H1 (cell line): ENCODE data around the gene LAMA3. TPM values are rescaled to one million over a fixed set of nuclear protein-coding genes. Genes with fewer than 3 reads are reported as not detected.

ENCODE experiments used
- CTCF ChIA-PET: fragments of 300-600 bp; sonication (Branson Sonifier 250); formaldehyde crosslinking; loops from one replicate; lab custom pipeline; 2021; ENCODE audit not compliant: partially characterized antibody; lab: Charles Lee
- POLR2A ChIA-PET: fragments of 300-600 bp; sonication (Branson Sonifier 250); formaldehyde crosslinking; loops from one replicate; lab custom pipeline; 2021; ENCODE audit warnings: inconsistent platforms; ENCODE audit not compliant: partially characterized antibody; lab: Charles Lee
- DNase-seq, 2 experiments: peaks; one replicate each; pipeline versions ENCODE4 v3.0.0 to v3.0.0-alpha.2; 2010 to 2022; ENCODE audit warnings: low spot score in 2 of 2, low read depth in 1 of 2, mixed read lengths in 1 of 2
- FAIRE-seq: peaks from 2 replicates; lab custom pipeline; 2011; peaks lifted over from hg19 to GRCh38; lab: Jason Lieb, UNC
- H2AFZ ChIP-seq: 2 replicates; pipeline ENCODE4 v1.8.1; 2012; ENCODE audit warnings: low read length, inconsistent platforms
- H2AK5ac ChIP-seq: 2 replicates; pipeline ENCODE4 v1.6.1; 2013; ENCODE audit warnings: low read depth, low read length
- H2BK120ac ChIP-seq: replicated peaks from 2 replicates; pipeline ENCODE3; 2013; ENCODE audit warnings: low read depth, low read length, inconsistent platforms
- H2BK12ac ChIP-seq: 2 replicates; pipeline ENCODE4 v1.6.1; 2013; ENCODE audit warnings: low read depth, low read length
- H2BK15ac ChIP-seq: 2 replicates; pipeline ENCODE4 v1.6.1; 2013; ENCODE audit warnings: low read length
- H2BK20ac ChIP-seq: 2 replicates; pipeline ENCODE4 v1.6.1; 2013; ENCODE audit warnings: low read length
- H2BK5ac ChIP-seq: 2 replicates; pipeline ENCODE4 v1.6.1; 2013; ENCODE audit warnings: low read depth, low read length
- H3K14ac ChIP-seq: 2 replicates; pipeline ENCODE4 v1.6.1; 2013; ENCODE audit warnings: inconsistent platforms; ENCODE audit not compliant: insufficient read length
- H3K18ac ChIP-seq: 2 replicates; pipeline ENCODE4 v1.6.1; 2013; ENCODE audit warnings: low read length; ENCODE audit errors: extremely low read depth
- H3K23ac ChIP-seq: 2 replicates; pipeline ENCODE4 v1.6.1; 2013; ENCODE audit warnings: inconsistent platforms; ENCODE audit not compliant: insufficient read length
- H3K23me2 ChIP-seq: 2 replicates; pipeline ENCODE4 v1.6.1; 2013; ENCODE audit warnings: low read depth, low read length
- H3K27ac ChIP-seq: 2 replicates; pipeline ENCODE4 v1.6.1; 2011; ENCODE audit warnings: low read depth, low read length, inconsistent platforms
- H3K27me3 ChIP-seq, 4 experiments: replicated peaks in 1 of 4; 1 replicate in 1 of 4; 2 replicates in 3 of 4; pipeline versions ENCODE4 v1.6.1 to v1.8.1; 2011 to 2013; ENCODE audit warnings: low read length in 3 of 4, mild to moderate bottlenecking in 3 of 4, inconsistent platforms in 2 of 4, mixed read lengths in 2 of 4, moderate library complexity in 1 of 4; ENCODE audit not compliant: control insufficient read depth in 3 of 4, insufficient read depth in 3 of 4; ENCODE audit errors: extremely low read depth in 1 of 4
- H3K36me3 ChIP-seq, 4 experiments: 2 replicates each; pipeline versions ENCODE4 v1.6.1 to v1.8.1; 2011 to 2013; ENCODE audit warnings: mild to moderate bottlenecking in 4 of 4, low read length in 3 of 4, moderate library complexity in 2 of 4, control low read depth in 1 of 4, inconsistent platforms in 1 of 4; ENCODE audit not compliant: insufficient read depth in 4 of 4, control insufficient read depth in 2 of 4
- H3K4ac ChIP-seq: replicated peaks from 2 replicates; pipeline ENCODE3; 2013; ENCODE audit warnings: low read length, low read depth, mixed read lengths, inconsistent platforms; ENCODE audit not compliant: insufficient read length
- H3K4me1 ChIP-seq, 4 experiments: replicated peaks in 1 of 4; 1 replicate in 1 of 4; 2 replicates in 3 of 4; pipeline versions ENCODE4 v1.6.1 to v1.8.1; 2011 to 2013; ENCODE audit warnings: low read length in 3 of 4, inconsistent platforms in 2 of 4, mixed read lengths in 1 of 4; ENCODE audit not compliant: insufficient read depth in 4 of 4, control insufficient read depth in 3 of 4
- H3K4me2 ChIP-seq, 2 experiments: 2 replicates each; pipeline versions ENCODE4 v1.6.1 to v1.8.1; 2011 to 2013; ENCODE audit warnings: low read depth in 2 of 2, low read length in 2 of 2, control low read depth in 1 of 2, inconsistent platforms in 1 of 2, mild to moderate bottlenecking in 1 of 2; ENCODE audit not compliant: insufficient read depth in 1 of 2
- H3K4me3 ChIP-seq, 4 experiments: fragments of 200-600, 300-600 bp in 1 of 4; sonication (generic), shearing (Covaris generic), sonication (Bioruptor Twin) in 1 of 4; 2 replicates each; pipeline versions ENCODE4 v1.5.1 to v1.8.1; 2011 to 2016; ENCODE audit warnings: low read length in 4 of 4, low read depth in 3 of 4, control low read depth in 2 of 4, inconsistent platforms in 2 of 4, mild to moderate bottlenecking in 2 of 4, mixed read lengths in 1 of 4, moderate library complexity in 1 of 4; ENCODE audit not compliant: insufficient read depth in 2 of 4; ENCODE audit errors: extremely low read depth in 1 of 4
- H3K56ac ChIP-seq: replicated peaks from 2 replicates; pipeline ENCODE3; 2013; ENCODE audit warnings: low read depth, mild to moderate bottlenecking, mixed read lengths, low read length, inconsistent platforms; ENCODE audit not compliant: insufficient read length
- H3K79me1 ChIP-seq: 2 replicates; pipeline ENCODE4 v1.6.1; 2013; ENCODE audit warnings: low read depth, low read length, control low read depth
- H3K79me2 ChIP-seq, 2 experiments: 2 replicates each; pipeline versions ENCODE4 v1.6.1 to v1.8.1; 2012 to 2013; ENCODE audit warnings: low read length in 2 of 2, mild to moderate bottlenecking in 2 of 2, inconsistent platforms in 1 of 2; ENCODE audit not compliant: insufficient read depth in 2 of 2, control insufficient read depth in 1 of 2
- H3K9ac ChIP-seq, 4 experiments: replicated peaks in 1 of 4; 1 replicate in 1 of 4; 2 replicates in 3 of 4; pipeline versions ENCODE4 v1.6.1 to v1.8.1; 2011 to 2013; ENCODE audit warnings: low read depth in 3 of 4, low read length in 3 of 4, control low read depth in 2 of 4, mild to moderate bottlenecking in 2 of 4, moderate library complexity in 2 of 4, inconsistent platforms in 1 of 4; ENCODE audit errors: extremely low read depth in 1 of 4
- H3K9me3 ChIP-seq, 2 experiments: 2 replicates each; pipeline versions ENCODE4 v1.6.1 to v1.8.1; 2012 to 2013; ENCODE audit warnings: mild to moderate bottlenecking in 2 of 2, moderate library complexity in 2 of 2, control low read depth in 1 of 2, inconsistent platforms in 1 of 2, low read depth in 1 of 2, low read length in 1 of 2, mixed read lengths in 1 of 2; ENCODE audit not compliant: insufficient read depth in 2 of 2
- H4K20me1 ChIP-seq, 2 experiments: replicated peaks in 1 of 2; 2 replicates each; pipeline versions ENCODE3 to v1.8.1; 2011 to 2013; ENCODE audit warnings: inconsistent platforms in 2 of 2, low read length in 2 of 2, mild to moderate bottlenecking in 1 of 2; ENCODE audit not compliant: insufficient read depth in 2 of 2, control insufficient read depth in 1 of 2
- H4K5ac ChIP-seq: 2 replicates; pipeline ENCODE4 v1.6.1; 2013; ENCODE audit warnings: low read length, low read depth, mixed read lengths, inconsistent platforms; ENCODE audit not compliant: insufficient read length
- H4K8ac ChIP-seq: 2 replicates; pipeline ENCODE4 v1.8.0; 2013; ENCODE audit warnings: mild to moderate bottlenecking, moderate library complexity, low read length, inconsistent platforms; ENCODE audit not compliant: insufficient read depth; ENCODE audit errors: extremely low read depth
- H4K91ac ChIP-seq: replicated peaks from 2 replicates; pipeline ENCODE3; 2013; ENCODE audit warnings: low read length, mixed read lengths, inconsistent platforms; ENCODE audit not compliant: insufficient read length
- RFX5 ChIP-seq: IDR thresholded peaks from 2 replicates; pipeline ENCODE4 v1.6.1; 2011; ENCODE audit warnings: low read depth, low read length, improper control_type of control experiment, borderline replicate concordance
- SIX5 ChIP-seq: IDR thresholded peaks from 2 replicates; pipeline ENCODE4 v1.6.1; 2011; ENCODE audit warnings: mild to moderate bottlenecking, low read depth, low read length
- WGBS, 2 experiments: shearing (Covaris generic) in 1 of 2; methylation state at CpG; one replicate each; pipeline versions ENCODE4 v1.1.6 to v1.1.7; 2013 to 2015; ENCODE audit warnings: low lambda C conversion rate in 2 of 2, mixed read lengths in 2 of 2, inconsistent platforms in 1 of 2, low coverage in 1 of 2, missing lambda C conversion rate in 1 of 2; ENCODE audit not compliant: insufficient replicate concordance in 2 of 2, insufficient coverage in 1 of 2, insufficient read length in 1 of 2; ENCODE audit errors: extremely low coverage in 1 of 2, missing lambda C conversion rate in 1 of 2; 5-methylcytosine and 5-hydroxymethylcytosine counted together
- polyA plus RNA-seq, 7 experiments: library from polyadenylated mRNA; depleted of rRNA in 3 of 7; stranded (reverse) in 5 of 7; unstranded in 2 of 7; fragments of >200 nt in 5 of 7; fragments of 200-250 nt in 2 of 7; gene quantifications; 1 replicate in 5 of 7; 2 replicates in 1 of 7; 4 replicates in 1 of 7; pipeline versions ENCODE4 v1.2.1 to v1.2.3, GENCODE V29; 2011 to 2013; ENCODE audit warnings: missing spikeins in 2 of 7, mixed read lengths in 2 of 7
- total RNA-seq: library from RNA; stranded (reverse); fragmentation: NEBNext Ultra II Directional; extraction: Animal tissue kit (Norgen Biotek cat#: 25700); gene quantifications from 2 replicates; pipeline ENCODE4 v1.2.1, GENCODE V29; 2021

Gene LAMA3
- total and polyA plus RNA-seq, 2 of the 8 experiments (the other 6 are each of a cell fraction or from before 2014, with no cell fraction given) = 0.76 to 5.0 TPM

DNA sequence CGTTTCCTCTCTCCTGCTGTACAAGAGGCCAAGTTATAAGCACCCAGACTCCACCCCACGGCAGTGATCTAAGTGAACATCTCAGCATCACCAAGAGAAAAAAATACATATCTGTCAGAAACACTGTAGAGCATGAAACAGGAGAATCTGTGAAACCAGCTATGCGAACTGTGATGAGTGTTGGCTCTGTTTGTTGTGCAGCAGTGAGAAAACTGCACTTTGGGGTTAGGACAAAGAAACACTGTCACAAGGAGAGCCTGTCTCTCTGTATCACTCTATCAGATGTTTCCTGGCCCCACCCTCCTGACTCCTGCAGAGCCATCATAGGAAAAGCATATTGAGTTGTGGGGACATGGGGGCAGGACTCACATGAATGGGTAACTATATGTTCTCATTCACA lies 87.1 kb downstream of the LAMA3 start:
- Histone ChIP-seq H3K9ac (no peak overlapping the region), H2AFZ (no peak overlapping the region), H3K4me2 (no peak overlapping the region), H3K4me3 (no peak overlapping the region), H2BK15ac (no peak overlapping the region), H3K79me2 (no peaks in the 10 kb centered on the region), H2BK20ac (no peak overlapping the region), H3K23ac (no peak overlapping the region), H3K79me1 (no peaks in the 10 kb centered on the region), H4K8ac (no peak overlapping the region), H2AK5ac (no peak overlapping the region), H3K4ac (no peak overlapping the region), H4K20me1 (no peaks in the 10 kb centered on the region), H3K23me2 (no peaks in the 10 kb centered on the region), H2BK12ac (no peak overlapping the region), H3K27me3 (no peaks in the 10 kb centered on the region; a peak in 1 of 7 replicates), H3K27ac (no peak overlapping the region), H3K4me1 (no peaks in the 10 kb centered on the region), H3K56ac (no peak overlapping the region), H4K5ac (no peak overlapping the region), H3K18ac (no peak overlapping the region), H3K14ac (no peak overlapping the region), H2BK120ac (no peak overlapping the region), H3K36me3 (no peaks in the 10 kb centered on the region), H4K91ac (no peak overlapping the region), H3K9me3 (no peaks in the 10 kb centered on the region), H2BK5ac (no peak overlapping the region)
- FAIRE-seq (no peak), DNase-seq (no peak)
- ChIA-PET POLR2A (no interaction called here), CTCF (no interaction called here)
- 89% methylated on average over 3 of the region's 3 CpGs; no CpG with 5 or more reads in 1 of the 2 experiments for WGBS, 2 experiments
- TF ChIP-seq RFX5 (no peak), SIX5 (no peak)
